A673 (cell line): ENCODE data around the gene PADI6. TPM values are rescaled to one million over a fixed set of nuclear protein-coding genes. Genes with fewer than 3 reads are reported as not detected.

Experiments used
- BruUV-seq: library from RNA; stranded (reverse); fragments of 400-500 nt; replicated peaks from 2 replicates; lab custom pipeline; 2021; lab: Mats Ljungman, UMichigan
- CTCF ChIA-PET: fragments of 300-600 bp; sonication (Branson Sonifier 250); formaldehyde crosslinking; loops from one replicate; lab custom pipeline; 2022; ENCODE audit warnings: antibody characterized with exemption; lab: Charles Lee
- POLR2A ChIA-PET: fragments of 300-600 bp; sonication (Branson Sonifier 250); formaldehyde crosslinking; loops from one replicate; lab custom pipeline; 2022; ENCODE audit warnings: antibody characterized with exemption; ENCODE audit not compliant: low non-redundant PET; lab: Charles Lee
- DNase-seq: peaks from one replicate; pipeline ENCODE4 v3.0.0-alpha.2; 2015; ENCODE audit warnings: low spot score
- H3K27ac ChIP-seq: fragments of 200-600 bp; sonication (generic); 2 replicates; pipeline ENCODE4 v1.5.1; 2016; ENCODE audit warnings: mixed run types, low read depth, mild to moderate bottlenecking, mixed read lengths, antibody characterized with exemption, low read length; ENCODE audit not compliant: poor library complexity, severe bottlenecking
- H3K27me3 ChIP-seq: fragments of 200-600 bp; sonication (generic); replicated peaks from 2 replicates; pipeline ENCODE4 v1.6.1; 2017; ENCODE audit warnings: mixed run types, low read depth, mild to moderate bottlenecking, mixed read lengths, antibody characterized with exemption, low read length; ENCODE audit not compliant: insufficient read depth, poor library complexity
- H3K36me3 ChIP-seq: fragments of 200-600 bp; sonication (generic); 2 replicates; pipeline ENCODE4 v1.6.1; 2016; ENCODE audit warnings: mixed run types, mild to moderate bottlenecking, mixed read lengths, antibody characterized with exemption, low read length; ENCODE audit not compliant: insufficient read depth, poor library complexity, severe bottlenecking
- H3K4me1 ChIP-seq: fragments of 200-600 bp; sonication (generic); 2 replicates; pipeline ENCODE4 v1.6.1; 2017; ENCODE audit warnings: mixed run types, mild to moderate bottlenecking, mixed read lengths, antibody characterized with exemption, low read length; ENCODE audit not compliant: insufficient read depth, poor library complexity, severe bottlenecking
- H3K4me3 ChIP-seq: fragments of 200-600 bp; sonication (generic); 2 replicates; pipeline ENCODE4 v1.5.1; 2016; ENCODE audit warnings: low read depth, mixed run types, mild to moderate bottlenecking, mixed read lengths, low read length; ENCODE audit not compliant: poor library complexity, severe bottlenecking
- H3K9me3 ChIP-seq: fragments of 200-600 bp; sonication (generic); 2 replicates; pipeline ENCODE4 v1.6.1; 2016; ENCODE audit warnings: mixed run types, low read depth, mild to moderate bottlenecking, mixed read lengths, antibody characterized with exemption, low read length; ENCODE audit not compliant: poor library complexity, severe bottlenecking
- EZH2 ChIP-seq: fragments of 200-600 bp; sonication (generic); IDR thresholded peaks from 2 replicates; pipeline ENCODE4 v1.6.1; 2017; ENCODE audit warnings: borderline replicate concordance, low read depth, mild to moderate bottlenecking, mixed read lengths, antibody characterized with exemption, low read length; ENCODE audit not compliant: poor library complexity, severe bottlenecking
- intact Hi-C: fragments of 100-400 bp; cut with micrococcal nuclease; formaldehyde crosslinking; loops from one replicate; pipeline ENCODE4 v1.10.0; 2022; ENCODE audit not compliant: unreplicated experiment
- total RNA-seq: library from RNA; stranded (reverse); gene quantifications from 2 replicates; pipeline ENCODE4 v1.2.3, GENCODE V29; 2021
- TF ChIP-seq, protein P1 (sequence below): fragments of 300-800, 200-600 bp; sonication (generic); conservative IDR thresholded peaks from 2 replicates; pipeline ENCODE4 v1.5.1; 2017; ENCODE audit warnings: low read depth, mild to moderate bottlenecking, antibody characterized with exemption, low read length, moderate library complexity, mixed read lengths

The PADI6 gene
- total RNA-seq, 1 experiment from 2014 or later, result not detected

DNA sequence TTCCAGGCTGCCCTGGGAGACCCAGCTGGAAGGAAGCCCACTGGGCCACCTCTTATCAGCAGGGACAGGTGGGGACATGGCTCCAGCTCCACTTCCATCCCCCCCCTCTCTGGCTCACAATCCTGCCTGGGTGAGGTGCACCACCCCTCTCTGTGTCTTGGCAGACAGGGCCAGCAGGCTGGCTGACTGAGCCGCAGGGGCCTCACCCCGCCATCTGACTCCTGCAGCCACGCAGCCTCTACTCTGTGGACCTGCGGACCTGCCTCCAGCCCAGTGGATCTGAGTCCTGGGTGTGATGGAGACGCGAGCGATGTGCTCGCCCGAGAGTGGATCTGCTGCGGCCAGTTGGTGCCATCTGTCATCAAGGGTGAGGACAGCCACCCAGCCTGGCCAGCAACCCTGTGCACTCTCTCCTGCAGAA is 37.4 kb downstream of the PADI6 start:
- intact Hi-C loops, result loop anchor here (5.0 to 10.0 kb wide), 2 partner anchors 285 to 352 kb away; no protein-coding TSS in a partner anchor
- ChIA-PET CTCF (no interaction called here), POLR2A (no interaction called here)
- Histone ChIP-seq H3K27ac (no peak overlapping the region), H3K9me3 (no peaks in the 10 kb centered on the region), H3K27me3 (no peaks in the 10 kb centered on the region), H3K4me3 (no peak overlapping the region), H3K4me1 (no peaks in the 10 kb centered on the region), H3K36me3 (peaks cover 75% of the 10 kb centered on the region)
- TF ChIP-seq EZH2, result no peak
- TF ChIP-seq, protein P1, sequence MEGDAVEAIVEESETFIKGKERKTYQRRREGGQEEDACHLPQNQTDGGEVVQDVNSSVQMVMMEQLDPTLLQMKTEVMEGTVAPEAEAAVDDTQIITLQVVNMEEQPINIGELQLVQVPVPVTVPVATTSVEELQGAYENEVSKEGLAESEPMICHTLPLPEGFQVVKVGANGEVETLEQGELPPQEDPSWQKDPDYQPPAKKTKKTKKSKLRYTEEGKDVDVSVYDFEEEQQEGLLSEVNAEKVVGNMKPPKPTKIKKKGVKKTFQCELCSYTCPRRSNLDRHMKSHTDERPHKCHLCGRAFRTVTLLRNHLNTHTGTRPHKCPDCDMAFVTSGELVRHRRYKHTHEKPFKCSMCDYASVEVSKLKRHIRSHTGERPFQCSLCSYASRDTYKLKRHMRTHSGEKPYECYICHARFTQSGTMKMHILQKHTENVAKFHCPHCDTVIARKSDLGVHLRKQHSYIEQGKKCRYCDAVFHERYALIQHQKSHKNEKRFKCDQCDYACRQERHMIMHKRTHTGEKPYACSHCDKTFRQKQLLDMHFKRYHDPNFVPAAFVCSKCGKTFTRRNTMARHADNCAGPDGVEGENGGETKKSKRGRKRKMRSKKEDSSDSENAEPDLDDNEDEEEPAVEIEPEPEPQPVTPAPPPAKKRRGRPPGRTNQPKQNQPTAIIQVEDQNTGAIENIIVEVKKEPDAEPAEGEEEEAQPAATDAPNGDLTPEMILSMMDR, result no peak
- no TSS peak for BruUV-seq
- no peak for DNase-seq

DNA sequence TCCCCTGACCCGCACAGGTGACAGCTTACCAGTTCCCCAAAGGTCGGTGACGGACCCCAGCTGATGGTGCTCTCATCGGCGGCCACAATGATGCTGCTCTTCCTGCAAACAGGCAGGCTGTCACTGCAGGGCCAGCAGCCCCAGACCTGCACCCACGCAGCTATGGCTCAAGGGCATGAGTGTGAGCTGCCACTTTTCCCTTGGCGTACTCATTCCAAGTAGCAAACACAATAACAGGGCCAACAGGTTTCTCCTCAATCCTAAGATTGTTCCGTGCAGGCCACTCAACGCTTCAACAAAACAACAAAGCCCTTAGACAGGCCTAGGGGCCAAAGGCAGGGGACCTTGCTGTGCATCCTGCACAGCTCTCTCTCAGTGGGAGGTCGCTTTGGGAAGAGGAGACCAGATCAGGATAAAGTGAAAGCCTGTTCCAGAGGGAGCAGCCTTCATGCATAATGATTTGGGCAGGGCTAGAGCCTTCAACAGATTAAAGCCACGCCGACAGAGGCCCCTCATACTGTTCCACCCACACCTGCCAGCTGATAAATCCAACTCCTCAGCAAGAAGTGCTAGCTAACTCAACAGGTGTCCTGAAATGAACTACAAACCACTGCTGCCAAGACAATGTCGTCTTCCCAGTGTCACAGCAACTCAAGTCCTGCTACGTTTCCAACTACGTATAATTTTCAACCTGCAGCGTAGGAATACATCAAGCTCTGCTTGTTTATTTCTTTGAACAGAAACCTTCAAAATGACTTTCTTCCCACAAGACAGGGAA is 40.3 kb downstream of the PADI6 start:
- Histone ChIP-seq H3K9me3 (no peaks in the 10 kb centered on the region), H3K36me3 (peaks cover 96% of the 10 kb centered on the region), H3K4me1 (no peaks in the 10 kb centered on the region), H3K4me3 (no peak overlapping the region), H3K27me3 (no peaks in the 10 kb centered on the region), H3K27ac (no peak overlapping the region)
- DNase-seq, result no peak
- intact Hi-C loops, result no loop called here
- ChIA-PET POLR2A (no interaction called here), CTCF (no interaction called here)
- no TSS peak for BruUV-seq
- TF ChIP-seq EZH2, result no peak
- TF ChIP-seq, protein P1, result no peak

DNA sequence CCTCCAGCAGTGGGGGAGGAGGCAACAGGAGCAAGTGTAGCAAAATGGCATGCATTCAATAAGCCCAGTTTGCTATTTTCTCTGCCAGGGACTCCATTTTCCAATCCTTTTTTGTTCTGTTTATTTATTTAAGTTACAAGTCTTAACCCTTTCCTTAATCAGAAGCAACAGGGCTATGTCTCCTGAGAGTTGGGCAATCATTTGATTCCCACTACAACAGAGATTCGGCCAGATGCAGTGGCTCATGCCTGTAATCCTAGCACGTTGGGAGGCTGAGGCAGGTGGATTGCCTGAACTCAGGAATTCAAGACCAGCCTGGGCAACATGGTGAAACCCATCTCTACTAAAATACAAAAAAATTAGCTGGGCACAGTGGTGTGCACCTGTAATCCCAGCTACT is 42.0 kb downstream of the PADI6 start:
- no peak overlapping the region for H3K4me3 ChIP-seq
- TF ChIP-seq, protein P1, result no peak
- no peak for TF ChIP-seq EZH2
- H3K4me1 ChIP-seq, result no peaks in the 10 kb centered on the region
- no TSS peak for BruUV-seq
- H3K9me3 ChIP-seq, result no peaks in the 10 kb centered on the region
- no peak for DNase-seq
- intact Hi-C loops, result no loop called here
- POLR2A ChIA-PET, result interaction anchor here (0.7 kb wide), 1 partner anchor 1190 kb away, joined by 12 read pairs; no protein-coding TSS in a partner anchor
- H3K36me3 ChIP-seq, result peaks cover 100% of the 10 kb centered on the region
- CTCF ChIA-PET, result no interaction called here
- no peak overlapping the region for H3K27ac ChIP-seq
- H3K27me3 ChIP-seq, result no peaks in the 10 kb centered on the region
